ENCODE measurements around the gene NF1. TPM values are rescaled to one million over a fixed set of nuclear protein-coding genes. Genes with fewer than 3 reads are reported as not detected.
"Not testable (repeated sequence)": the region's sequence is repeated elsewhere in the genome, so short reads cannot be mapped to it uniquely, and the experiment has no call there.

NF1 gene
- total and polyA plus RNA-seq, 4 donors, result 8.4 to 116 (median 25.5) TPM

DNA sequence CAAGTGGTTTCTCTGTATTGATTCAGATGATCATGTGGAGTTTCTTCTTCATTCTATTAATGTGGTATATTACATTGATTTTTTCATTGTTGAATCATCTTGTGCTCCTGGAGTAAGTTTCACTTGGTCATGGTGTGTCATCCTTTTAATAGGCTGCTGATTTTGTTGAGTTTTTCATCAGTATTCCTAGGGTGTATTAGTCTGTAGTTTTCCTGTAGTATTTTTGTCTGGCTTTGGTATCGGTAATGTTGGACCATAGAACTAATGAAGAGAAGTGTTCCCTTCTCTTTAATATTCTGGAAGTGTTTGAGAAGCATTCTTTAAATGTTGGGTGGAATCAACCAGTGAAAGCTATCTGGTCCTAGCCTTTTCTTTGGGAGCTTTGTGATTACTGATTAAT, 103.2 kb downstream of the NF1 start:
- ATAC-seq (ENCODE audit: insufficient read depth, low FRiP score), result no peak
- no peak for DNase-seq
- Histone ChIP-seq H3K27ac (ENCODE audit: low read depth in 1 of 2, low read length in 1 of 2) (no peak overlapping the region), H3K9me3 (ENCODE audit: control insufficient read depth in 4 of 4, insufficient read depth in 3 of 4, low read length in 3 of 4) (no peaks in the 10 kb centered on the region), H3K27me3 (ENCODE audit: control insufficient read depth in 3 of 3, insufficient read depth in 3 of 3, low read length in 2 of 3) (no peaks in the 10 kb centered on the region), H3K4me1 (ENCODE audit: control insufficient read depth in 5 of 5, insufficient read depth in 5 of 5, low read length in 5 of 5) (peaks cover 0 to 5% (median 0%) of the 10 kb centered on the region in 5 donors), H3K4me3 (no peak overlapping the region), H3K9ac (ENCODE audit: insufficient read depth in 1 of 2, low read length in 2 of 2) (no peak overlapping the region), H3K36me3 (ENCODE audit: control insufficient read depth in 4 of 4, insufficient read depth in 4 of 4, low read length in 4 of 4) (peaks cover 0 to 13% (median 2%) of the 10 kb centered on the region in 4 donors)
- TF ChIP-seq, protein P1, sequence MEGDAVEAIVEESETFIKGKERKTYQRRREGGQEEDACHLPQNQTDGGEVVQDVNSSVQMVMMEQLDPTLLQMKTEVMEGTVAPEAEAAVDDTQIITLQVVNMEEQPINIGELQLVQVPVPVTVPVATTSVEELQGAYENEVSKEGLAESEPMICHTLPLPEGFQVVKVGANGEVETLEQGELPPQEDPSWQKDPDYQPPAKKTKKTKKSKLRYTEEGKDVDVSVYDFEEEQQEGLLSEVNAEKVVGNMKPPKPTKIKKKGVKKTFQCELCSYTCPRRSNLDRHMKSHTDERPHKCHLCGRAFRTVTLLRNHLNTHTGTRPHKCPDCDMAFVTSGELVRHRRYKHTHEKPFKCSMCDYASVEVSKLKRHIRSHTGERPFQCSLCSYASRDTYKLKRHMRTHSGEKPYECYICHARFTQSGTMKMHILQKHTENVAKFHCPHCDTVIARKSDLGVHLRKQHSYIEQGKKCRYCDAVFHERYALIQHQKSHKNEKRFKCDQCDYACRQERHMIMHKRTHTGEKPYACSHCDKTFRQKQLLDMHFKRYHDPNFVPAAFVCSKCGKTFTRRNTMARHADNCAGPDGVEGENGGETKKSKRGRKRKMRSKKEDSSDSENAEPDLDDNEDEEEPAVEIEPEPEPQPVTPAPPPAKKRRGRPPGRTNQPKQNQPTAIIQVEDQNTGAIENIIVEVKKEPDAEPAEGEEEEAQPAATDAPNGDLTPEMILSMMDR (IDR thresholded peaks at IDR 0.05; ENCODE audit: control extremely low read depth, extremely low read depth), result no peak
- 95 to 98% methylated on average over 1 of the region's 1 CpG for WGBS, 2 donors

DNA sequence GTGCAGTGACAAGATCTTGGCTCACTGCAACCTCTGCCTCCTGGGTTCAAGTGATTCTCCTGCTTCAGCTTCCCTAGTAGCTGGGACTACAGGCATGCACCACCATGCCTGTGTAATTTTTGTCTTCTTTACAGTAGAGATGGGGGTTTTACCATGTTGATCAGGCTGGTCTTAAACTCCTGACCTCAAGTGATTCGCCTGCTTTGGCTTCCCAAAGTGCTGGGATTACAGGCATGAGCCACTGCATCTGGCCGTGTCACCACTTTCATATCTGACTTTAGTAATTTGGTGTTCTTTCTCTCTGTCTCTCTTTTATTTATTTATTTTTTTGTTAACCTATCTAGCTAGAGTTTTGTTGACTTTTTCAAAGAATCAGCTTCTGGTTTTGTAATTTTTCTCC, 103.9 kb downstream of the NF1 start:
- H3K9ac ChIP-seq (ENCODE audit: insufficient read depth in 1 of 2, low read length in 2 of 2); H3K27me3 ChIP-seq (ENCODE audit: control insufficient read depth in 3 of 3, insufficient read depth in 3 of 3, low read length in 2 of 3); H3K4me3 ChIP-seq; ATAC-seq (ENCODE audit: insufficient read depth, low FRiP score); H3K4me1 ChIP-seq (ENCODE audit: control insufficient read depth in 5 of 5, insufficient read depth in 5 of 5, low read length in 5 of 5); DNase-seq; H3K27ac ChIP-seq (ENCODE audit: low read depth in 1 of 2, low read length in 1 of 2); H3K9me3 ChIP-seq (ENCODE audit: control insufficient read depth in 4 of 4, insufficient read depth in 3 of 4, low read length in 3 of 4): not testable (repeated sequence)
- peaks cover 0 to 12% (median 2%) of the 10 kb centered on the region in 4 donors for H3K36me3 ChIP-seq (ENCODE audit: control insufficient read depth in 4 of 4, insufficient read depth in 4 of 4, low read length in 4 of 4)
- 89 to 97% methylated on average over 2 of the region's 2 CpGs for WGBS, 2 donors

DNA sequence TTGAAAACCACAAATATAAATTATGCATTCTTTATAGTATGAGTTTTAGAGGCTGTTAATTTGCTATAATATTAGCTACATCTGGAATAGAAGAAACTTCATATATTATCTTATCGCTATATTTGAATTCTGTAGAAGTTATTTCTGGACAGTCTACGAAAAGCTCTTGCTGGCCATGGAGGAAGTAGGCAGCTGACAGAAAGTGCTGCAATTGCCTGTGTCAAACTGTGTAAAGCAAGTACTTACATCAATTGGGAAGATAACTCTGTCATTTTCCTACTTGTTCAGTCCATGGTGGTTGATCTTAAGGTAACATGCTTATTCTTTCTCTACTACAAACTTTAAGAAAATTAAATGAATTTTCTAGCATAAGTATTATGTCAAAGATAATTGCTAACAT, 105.5 kb downstream of the NF1 start:
- peaks cover 0 to 12% (median 2%) of the 10 kb centered on the region in 4 donors for H3K36me3 ChIP-seq (ENCODE audit: control insufficient read depth in 4 of 4, insufficient read depth in 4 of 4, low read length in 4 of 4)
- TF ChIP-seq, protein P1 (IDR thresholded peaks at IDR 0.05; ENCODE audit: control extremely low read depth, extremely low read depth), result no peak
- DNase-seq, result no peak
- H3K27me3 ChIP-seq (ENCODE audit: control insufficient read depth in 3 of 3, insufficient read depth in 3 of 3, low read length in 2 of 3), result no peaks in the 10 kb centered on the region
- no peak for ATAC-seq (ENCODE audit: insufficient read depth, low FRiP score)
- WGBS, 2 donors, result 73 to 88% methylated on average over 2 of the region's 2 CpGs
- H3K4me1 ChIP-seq (ENCODE audit: control insufficient read depth in 5 of 5, insufficient read depth in 5 of 5, low read length in 5 of 5), result peaks cover 0 to 5% (median 0%) of the 10 kb centered on the region in 5 donors
- no peak overlapping the region for H3K4me3 ChIP-seq
- no peak overlapping the region for H3K9ac ChIP-seq (ENCODE audit: insufficient read depth in 1 of 2, low read length in 2 of 2)
- no peak overlapping the region for H3K27ac ChIP-seq (ENCODE audit: low read depth in 1 of 2, low read length in 1 of 2)
- no peaks in the 10 kb centered on the region for H3K9me3 ChIP-seq (ENCODE audit: control insufficient read depth in 4 of 4, insufficient read depth in 3 of 4, low read length in 3 of 4)

DNA sequence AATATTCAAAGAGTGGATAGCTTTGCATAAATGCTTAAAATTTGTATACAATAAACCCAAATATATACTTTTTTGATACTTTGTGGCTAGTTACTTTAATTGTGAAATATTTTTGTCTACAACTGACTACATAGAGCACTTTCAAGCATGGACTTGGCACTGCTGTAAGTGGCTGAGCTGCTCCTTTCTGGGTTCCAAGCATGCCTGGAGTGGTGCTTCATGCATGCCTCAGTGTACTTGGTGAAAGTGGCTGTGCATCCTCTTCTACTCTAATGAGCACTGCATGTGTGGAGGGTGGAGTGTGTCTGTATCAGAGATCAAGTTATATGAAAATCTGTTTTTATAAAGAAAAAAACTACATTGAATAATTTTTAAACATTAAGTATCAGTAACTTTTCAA, 108.2 kb downstream of the NF1 start:
- Histone ChIP-seq H3K27ac (ENCODE audit: low read depth in 1 of 2, low read length in 1 of 2) (no peak overlapping the region), H3K4me3 (no peak overlapping the region)
- TF ChIP-seq, protein P1 (IDR thresholded peaks at IDR 0.05; ENCODE audit: control extremely low read depth, extremely low read depth), result no peak

More for the DNA sequence above, 108.2 kb downstream of the NF1 start:
- Histone ChIP-seq H3K36me3 (ENCODE audit: control insufficient read depth in 4 of 4, insufficient read depth in 4 of 4, low read length in 4 of 4) (peaks cover 0 to 12% (median 3%) of the 10 kb centered on the region in 4 donors), H3K9ac (ENCODE audit: insufficient read depth in 1 of 2, low read length in 2 of 2) (no peak overlapping the region), H3K4me1 (ENCODE audit: control insufficient read depth in 5 of 5, insufficient read depth in 5 of 5, low read length in 5 of 5) (peaks cover 0 to 5% (median 0%) of the 10 kb centered on the region in 5 donors), H3K27me3 (ENCODE audit: control insufficient read depth in 3 of 3, insufficient read depth in 3 of 3, low read length in 2 of 3) (no peaks in the 10 kb centered on the region), H3K9me3 (ENCODE audit: control insufficient read depth in 4 of 4, insufficient read depth in 3 of 4, low read length in 3 of 4) (no peaks in the 10 kb centered on the region)
- DNase-seq (peak in 1 of 3 donors; percentile 28), ATAC-seq (ENCODE audit: insufficient read depth, low FRiP score) (no peak)

All from lung (tissue), 12 donors.